Activated naive CD8-positive, alpha-beta T cell (primary cell): ENCODE measurements around the gene FSTL4.
A peak's percentile ranks its signal among the peaks of the same experiment; 100 is the strongest.
"Not testable (repeated sequence)": the region's sequence is repeated elsewhere in the genome, so short reads cannot be mapped to it uniquely, and the experiment has no call there.

Source experiments
- H3K27ac Mint-ChIP-seq: one replicate; pipeline ENCODE4 v1.8.0; 2021; ENCODE audit warnings: mixed read lengths
- H3K27me3 Mint-ChIP-seq: one replicate; pipeline ENCODE4 v1.8.0; 2021; ENCODE audit warnings: mixed read lengths
- H3K36me3 Mint-ChIP-seq: one replicate; pipeline ENCODE4 v1.8.0; 2021; ENCODE audit warnings: mixed read lengths
- H3K4me1 Mint-ChIP-seq: one replicate; pipeline ENCODE4 v1.8.0; 2021; ENCODE audit warnings: low read depth, mixed read lengths
- H3K4me3 Mint-ChIP-seq: one replicate; pipeline ENCODE4 v1.8.0; 2021; ENCODE audit warnings: mild to moderate bottlenecking, mixed read lengths
- H3K9me3 Mint-ChIP-seq: one replicate; pipeline ENCODE4 v1.8.0; 2021; ENCODE audit warnings: low read depth, mixed read lengths

Gene FSTL4

DNA sequence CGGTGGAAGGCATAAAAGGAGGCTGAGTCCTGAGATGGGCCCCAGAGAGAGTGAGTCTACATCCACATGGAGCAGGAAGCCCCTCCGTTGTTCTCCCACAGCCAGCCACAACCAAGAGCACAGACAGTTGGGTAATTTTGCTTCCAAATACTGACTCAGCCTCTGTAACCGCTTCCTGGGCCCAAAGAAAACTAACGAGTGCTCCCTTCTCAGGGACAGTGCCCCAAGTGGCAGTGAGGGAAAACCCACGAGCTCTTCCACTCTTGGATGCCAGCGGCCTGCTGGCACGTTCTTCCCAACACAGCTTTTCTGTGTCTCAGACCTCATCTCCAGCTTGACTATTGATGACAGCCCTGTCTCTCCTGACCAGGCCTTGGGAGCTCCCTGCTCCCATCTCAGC is 207.6 kb downstream of the FSTL4 start:
- Mint-ChIP-seq H3K9me3 (no peaks in the 10 kb centered on the region), H3K4me1 (peaks cover 1% of the 10 kb centered on the region), H3K27me3 (peaks cover 3% of the 10 kb centered on the region), H3K4me3 (no peak overlapping the region), H3K27ac (peak overlapping the region; percentile 3), H3K36me3 (no peaks in the 10 kb centered on the region)

DNA sequence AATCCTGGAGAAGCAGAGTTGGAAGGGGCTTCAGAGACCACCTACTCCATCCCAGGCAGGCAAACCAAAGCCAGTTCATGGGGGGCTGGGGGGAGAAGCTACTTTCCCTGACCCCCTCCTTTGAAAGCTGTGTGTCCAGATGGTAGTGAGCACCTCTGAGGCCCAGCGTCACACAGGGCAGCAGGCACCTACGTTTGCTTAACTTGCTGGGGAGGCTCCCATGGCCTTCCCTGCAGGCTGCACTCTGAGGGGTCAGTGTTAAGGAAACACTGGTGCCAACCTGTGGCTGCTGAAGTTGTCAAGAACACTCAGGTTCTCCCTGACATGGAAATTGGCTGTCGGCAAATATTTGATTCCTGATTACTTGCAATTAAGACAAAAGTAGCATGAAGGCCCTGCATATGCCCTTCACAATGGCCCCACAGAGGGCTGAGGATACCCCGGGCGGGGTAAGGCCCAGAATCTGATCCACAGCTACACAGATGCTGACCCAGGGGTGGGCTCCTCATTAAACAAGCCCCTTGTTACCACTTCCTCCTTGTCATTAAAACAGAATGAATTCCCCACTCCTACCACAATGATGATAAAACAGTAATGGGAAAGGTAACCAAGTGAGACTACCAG is 208.5 kb downstream of the FSTL4 start:
- Mint-ChIP-seq H3K27me3 (peaks cover 3% of the 10 kb centered on the region), H3K4me3 (no peak overlapping the region), H3K36me3 (no peaks in the 10 kb centered on the region), H3K9me3 (no peaks in the 10 kb centered on the region), H3K4me1 (peaks cover 10% of the 10 kb centered on the region), H3K27ac (no peak overlapping the region)

- H3K27ac Mint-ChIP-seq, result no peak overlapping the region
- H3K4me3 Mint-ChIP-seq, result no peak overlapping the region
- no peaks in the 10 kb centered on the region for H3K36me3 Mint-ChIP-seq
- H3K27me3 Mint-ChIP-seq, result peaks cover 3% of the 10 kb centered on the region
- no peaks in the 10 kb centered on the region for H3K9me3 Mint-ChIP-seq
- peaks cover 21% of the 10 kb centered on the region for H3K4me1 Mint-ChIP-seq
These were observed 209.6 kb downstream of the FSTL4 start for GRCh38 chr5:133402775-133403174.

DNA sequence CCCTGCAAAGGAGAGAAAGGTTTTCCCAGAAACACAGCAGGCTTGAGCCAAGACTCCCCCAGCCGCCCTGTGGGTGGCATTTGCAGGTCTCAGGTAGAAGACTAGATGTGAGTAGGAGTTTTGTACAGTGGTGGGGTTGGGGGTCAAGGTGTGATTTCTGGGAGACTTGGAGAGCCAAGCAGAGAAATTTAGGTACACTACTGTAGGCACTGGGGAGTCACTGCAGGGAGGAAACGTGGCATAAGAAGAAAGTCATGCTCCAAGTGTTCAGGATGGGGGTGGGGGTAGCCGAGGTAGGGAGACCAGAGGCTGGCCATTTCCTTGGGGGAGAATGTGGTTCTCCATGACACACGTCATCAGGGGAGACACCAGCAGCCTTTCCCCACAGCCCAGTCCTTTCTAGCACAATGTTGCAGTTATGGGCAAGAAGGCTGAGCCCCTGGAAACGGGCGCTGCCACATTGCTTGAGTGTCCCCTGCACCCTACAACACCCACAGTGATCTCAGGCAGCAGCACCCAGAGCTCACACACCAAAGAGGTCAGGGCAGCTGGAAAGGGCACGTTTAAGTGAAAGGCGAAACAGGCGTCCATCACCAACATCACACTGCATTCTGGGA is 210.5 kb downstream of the FSTL4 start:
- H3K27me3 Mint-ChIP-seq, result peaks cover 3% of the 10 kb centered on the region
- H3K27ac Mint-ChIP-seq, result no peak overlapping the region
- H3K36me3 Mint-ChIP-seq, result no peaks in the 10 kb centered on the region
- H3K4me3 Mint-ChIP-seq, result no peak overlapping the region
- H3K4me1 Mint-ChIP-seq, result peaks cover 29% of the 10 kb centered on the region
- H3K9me3 Mint-ChIP-seq, result no peaks in the 10 kb centered on the region

- H3K9me3 Mint-ChIP-seq, result no peaks in the 10 kb centered on the region
- H3K36me3 Mint-ChIP-seq, result no peaks in the 10 kb centered on the region
- peaks cover 36% of the 10 kb centered on the region for H3K4me1 Mint-ChIP-seq
- H3K4me3 Mint-ChIP-seq, result no peak overlapping the region
- peaks cover 3% of the 10 kb centered on the region for H3K27me3 Mint-ChIP-seq
- no peak overlapping the region for H3K27ac Mint-ChIP-seq
These were observed 211.4 kb downstream of the FSTL4 start for GRCh38 chr5:133400831-133401351.

GRCh38 chr5:133400120-133400519 is 212.2 kb downstream of the FSTL4 start:
- Mint-ChIP-seq H3K27me3 (peaks cover 3% of the 10 kb centered on the region), H3K9me3 (no peaks in the 10 kb centered on the region), H3K27ac (no peak overlapping the region), H3K4me1 (peaks cover 36% of the 10 kb centered on the region), H3K4me3 (no peak overlapping the region), H3K36me3 (no peaks in the 10 kb centered on the region)

DNA sequence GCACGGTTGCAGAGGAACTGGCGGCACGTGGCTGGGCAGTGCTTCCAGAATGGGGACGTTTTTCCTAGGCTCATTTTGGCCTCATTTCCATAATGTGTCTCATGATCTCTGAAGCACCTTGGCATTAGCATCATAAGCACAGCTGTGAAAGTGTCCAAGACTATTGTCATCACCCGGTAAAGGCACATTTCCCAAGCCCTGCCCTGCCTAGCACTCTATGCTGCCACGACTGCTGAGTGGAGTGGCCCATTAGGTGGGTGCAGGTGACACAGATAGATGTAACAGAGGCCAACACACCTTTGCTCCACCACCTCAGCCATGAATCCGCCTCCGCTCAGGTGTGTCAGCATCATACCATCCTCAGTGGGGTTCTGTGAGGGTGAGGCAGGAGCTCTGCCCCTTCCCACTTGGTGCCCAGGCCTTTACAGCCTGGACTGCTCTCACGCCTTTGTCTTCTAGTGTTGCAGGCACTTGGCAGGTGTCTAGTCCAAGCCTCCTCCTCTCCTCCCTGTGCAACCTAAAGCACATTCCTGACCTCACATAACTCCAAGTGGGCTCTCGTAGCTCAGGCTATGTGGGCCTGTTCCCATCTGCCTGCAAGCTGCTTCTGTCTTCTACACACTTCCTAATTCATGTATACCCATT is 213.0 kb downstream of the FSTL4 start:
- H3K4me3 Mint-ChIP-seq, result no peak overlapping the region
- H3K9me3 Mint-ChIP-seq, result no peaks in the 10 kb centered on the region
- H3K4me1 Mint-ChIP-seq, result peaks cover 36% of the 10 kb centered on the region
- H3K27ac Mint-ChIP-seq, result no peak overlapping the region
- H3K27me3 Mint-ChIP-seq, result peaks cover 3% of the 10 kb centered on the region
- no peaks in the 10 kb centered on the region for H3K36me3 Mint-ChIP-seq

GRCh38 chr5:133398646-133399101 is 213.7 kb downstream of the FSTL4 start:
- peak overlapping the region; percentile 27 for H3K4me3 Mint-ChIP-seq
- peaks cover 36% of the 10 kb centered on the region for H3K4me1 Mint-ChIP-seq
- H3K9me3 Mint-ChIP-seq, result no peaks in the 10 kb centered on the region
- no peaks in the 10 kb centered on the region for H3K36me3 Mint-ChIP-seq
- H3K27me3 Mint-ChIP-seq, result peaks cover 3% of the 10 kb centered on the region
- H3K27ac Mint-ChIP-seq, result peak overlapping the region; percentile 65

GRCh38 chr5:133397990-133398645 is 214.2 kb downstream of the FSTL4 start:
- Mint-ChIP-seq H3K9me3 (no peaks in the 10 kb centered on the region), H3K27me3 (peaks cover 3% of the 10 kb centered on the region), H3K36me3 (no peaks in the 10 kb centered on the region), H3K27ac (no peak overlapping the region), H3K4me1 (peaks cover 36% of the 10 kb centered on the region), H3K4me3 (peak overlapping the region; percentile 27)

DNA sequence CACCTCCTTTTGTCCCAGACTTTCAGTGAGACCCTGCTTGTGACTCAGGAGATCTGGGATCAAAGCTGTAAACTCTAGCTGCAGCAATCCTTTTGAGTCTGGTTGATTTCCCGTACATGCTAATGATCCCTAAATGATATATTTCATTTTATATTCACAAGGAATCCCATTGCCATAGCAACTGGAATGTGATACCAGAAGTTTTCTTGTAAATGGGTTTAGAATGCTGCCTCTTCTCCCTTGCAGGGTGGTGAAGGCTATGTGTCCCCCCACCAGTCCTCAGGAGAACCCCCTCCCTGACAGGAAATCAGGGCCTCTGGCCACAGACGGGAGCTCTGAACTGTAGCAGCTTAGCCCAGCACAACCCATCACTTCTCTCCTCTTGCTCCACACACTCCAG is 215.0 kb downstream of the FSTL4 start:
- H3K27ac Mint-ChIP-seq, result no peak overlapping the region

GRCh38 chr5:133396814-133397213 is 215.5 kb downstream of the FSTL4 start:
- Mint-ChIP-seq H3K27ac (peak overlapping the region; percentile 0), H3K9me3 (no peaks in the 10 kb centered on the region), H3K27me3 (peaks cover 3% of the 10 kb centered on the region), H3K4me3 (peak overlapping the region; percentile 6), H3K4me1 (peaks cover 36% of the 10 kb centered on the region), H3K36me3 (no peaks in the 10 kb centered on the region)

More for the DNA sequence above, 215.0 kb downstream of the FSTL4 start:
- Mint-ChIP-seq H3K4me1 (peaks cover 36% of the 10 kb centered on the region), H3K27me3 (peaks cover 3% of the 10 kb centered on the region), H3K4me3 (no peak overlapping the region), H3K36me3 (no peaks in the 10 kb centered on the region), H3K9me3 (no peaks in the 10 kb centered on the region)

GRCh38 chr5:133396187-133396741 is 216.1 kb downstream of the FSTL4 start:
- peak overlapping the region; percentile 6 for H3K4me3 Mint-ChIP-seq
- H3K27me3 Mint-ChIP-seq, result no peaks in the 10 kb centered on the region
- peak overlapping the region; percentile 0 for H3K27ac Mint-ChIP-seq
- H3K4me1 Mint-ChIP-seq, result peaks cover 36% of the 10 kb centered on the region
- H3K36me3 Mint-ChIP-seq, result no peaks in the 10 kb centered on the region
- no peaks in the 10 kb centered on the region for H3K9me3 Mint-ChIP-seq

- H3K27ac Mint-ChIP-seq, H3K27me3 Mint-ChIP-seq, H3K9me3 Mint-ChIP-seq, H3K4me3 Mint-ChIP-seq, H3K36me3 Mint-ChIP-seq: not testable (repeated sequence)
- peaks cover 36% of the 10 kb centered on the region for H3K4me1 Mint-ChIP-seq
These were observed 217.1 kb downstream of the FSTL4 start for GRCh38 chr5:133395207-133395606.

- peaks cover 32% of the 10 kb centered on the region for H3K4me1 Mint-ChIP-seq
These were observed 217.9 kb downstream of the FSTL4 start for GRCh38 chr5:133394477-133394817.

More at GRCh38 chr5:133394477-133394817, 217.9 kb downstream of the FSTL4 start:
- not testable (repeated sequence) for H3K27me3 Mint-ChIP-seq, H3K27ac Mint-ChIP-seq, H3K4me3 Mint-ChIP-seq, H3K9me3 Mint-ChIP-seq, H3K36me3 Mint-ChIP-seq
